H1 (cell line): ENCODE measurements around the gene LONRF2. TPM values are rescaled to one million over a fixed set of nuclear protein-coding genes. Genes with fewer than 3 reads are reported as not detected.

Experiments used
- CTCF ChIA-PET: fragments of 300-600 bp; sonication (Branson Sonifier 250); formaldehyde crosslinking; loops from one replicate; lab custom pipeline; 2021; ENCODE audit not compliant: partially characterized antibody; lab: Charles Lee
- POLR2A ChIA-PET: fragments of 300-600 bp; sonication (Branson Sonifier 250); formaldehyde crosslinking; loops from one replicate; lab custom pipeline; 2021; ENCODE audit warnings: inconsistent platforms; ENCODE audit not compliant: partially characterized antibody; lab: Charles Lee
- DNase-seq, 2 experiments: peaks; one replicate each; pipeline versions ENCODE4 v3.0.0 to v3.0.0-alpha.2; 2010 to 2022; ENCODE audit warnings: low spot score in 2 of 2, low read depth in 1 of 2, mixed read lengths in 1 of 2
- FAIRE-seq: peaks from 2 replicates; lab custom pipeline; 2011; peaks lifted over from hg19 to GRCh38; lab: Jason Lieb, UNC
- H2AFZ ChIP-seq: 2 replicates; pipeline ENCODE4 v1.8.1; 2012; ENCODE audit warnings: low read length, inconsistent platforms
- H2AK5ac ChIP-seq: 2 replicates; pipeline ENCODE4 v1.6.1; 2013; ENCODE audit warnings: low read depth, low read length
- H2BK120ac ChIP-seq: replicated peaks from 2 replicates; pipeline ENCODE3; 2013; ENCODE audit warnings: low read depth, low read length, inconsistent platforms
- H2BK12ac ChIP-seq: 2 replicates; pipeline ENCODE4 v1.6.1; 2013; ENCODE audit warnings: low read depth, low read length
- H2BK15ac ChIP-seq: 2 replicates; pipeline ENCODE4 v1.6.1; 2013; ENCODE audit warnings: low read length
- H2BK20ac ChIP-seq: 2 replicates; pipeline ENCODE4 v1.6.1; 2013; ENCODE audit warnings: low read length
- H2BK5ac ChIP-seq: 2 replicates; pipeline ENCODE4 v1.6.1; 2013; ENCODE audit warnings: low read depth, low read length
- H3K14ac ChIP-seq: 2 replicates; pipeline ENCODE4 v1.6.1; 2013; ENCODE audit warnings: inconsistent platforms; ENCODE audit not compliant: insufficient read length
- H3K18ac ChIP-seq: 2 replicates; pipeline ENCODE4 v1.6.1; 2013; ENCODE audit warnings: low read length; ENCODE audit errors: extremely low read depth
- H3K23ac ChIP-seq: 2 replicates; pipeline ENCODE4 v1.6.1; 2013; ENCODE audit warnings: inconsistent platforms; ENCODE audit not compliant: insufficient read length
- H3K23me2 ChIP-seq: 2 replicates; pipeline ENCODE4 v1.6.1; 2013; ENCODE audit warnings: low read depth, low read length
- H3K27ac ChIP-seq: 2 replicates; pipeline ENCODE4 v1.6.1; 2011; ENCODE audit warnings: low read depth, low read length, inconsistent platforms
- H3K27me3 ChIP-seq, 4 experiments: replicated peaks in 1 of 4; 1 replicate in 1 of 4; 2 replicates in 3 of 4; pipeline versions ENCODE4 v1.6.1 to v1.8.1; 2011 to 2013; ENCODE audit warnings: low read length in 3 of 4, mild to moderate bottlenecking in 3 of 4, inconsistent platforms in 2 of 4, mixed read lengths in 2 of 4, moderate library complexity in 1 of 4; ENCODE audit not compliant: control insufficient read depth in 3 of 4, insufficient read depth in 3 of 4; ENCODE audit errors: extremely low read depth in 1 of 4
- H3K36me3 ChIP-seq, 4 experiments: 2 replicates each; pipeline versions ENCODE4 v1.6.1 to v1.8.1; 2011 to 2013; ENCODE audit warnings: mild to moderate bottlenecking in 4 of 4, low read length in 3 of 4, moderate library complexity in 2 of 4, control low read depth in 1 of 4, inconsistent platforms in 1 of 4; ENCODE audit not compliant: insufficient read depth in 4 of 4, control insufficient read depth in 2 of 4
- H3K4ac ChIP-seq: replicated peaks from 2 replicates; pipeline ENCODE3; 2013; ENCODE audit warnings: low read length, low read depth, mixed read lengths, inconsistent platforms; ENCODE audit not compliant: insufficient read length
- H3K4me1 ChIP-seq, 4 experiments: replicated peaks in 1 of 4; 1 replicate in 1 of 4; 2 replicates in 3 of 4; pipeline versions ENCODE4 v1.6.1 to v1.8.1; 2011 to 2013; ENCODE audit warnings: low read length in 3 of 4, inconsistent platforms in 2 of 4, mixed read lengths in 1 of 4; ENCODE audit not compliant: insufficient read depth in 4 of 4, control insufficient read depth in 3 of 4
- H3K4me2 ChIP-seq, 2 experiments: 2 replicates each; pipeline versions ENCODE4 v1.6.1 to v1.8.1; 2011 to 2013; ENCODE audit warnings: low read depth in 2 of 2, low read length in 2 of 2, control low read depth in 1 of 2, inconsistent platforms in 1 of 2, mild to moderate bottlenecking in 1 of 2; ENCODE audit not compliant: insufficient read depth in 1 of 2
- H3K4me3 ChIP-seq, 4 experiments: fragments of 200-600, 300-600 bp in 1 of 4; sonication (generic), shearing (Covaris generic), sonication (Bioruptor Twin) in 1 of 4; 2 replicates each; pipeline versions ENCODE4 v1.5.1 to v1.8.1; 2011 to 2016; ENCODE audit warnings: low read length in 4 of 4, low read depth in 3 of 4, control low read depth in 2 of 4, inconsistent platforms in 2 of 4, mild to moderate bottlenecking in 2 of 4, mixed read lengths in 1 of 4, moderate library complexity in 1 of 4; ENCODE audit not compliant: insufficient read depth in 2 of 4; ENCODE audit errors: extremely low read depth in 1 of 4
- H3K56ac ChIP-seq: replicated peaks from 2 replicates; pipeline ENCODE3; 2013; ENCODE audit warnings: low read depth, mild to moderate bottlenecking, mixed read lengths, low read length, inconsistent platforms; ENCODE audit not compliant: insufficient read length
- H3K79me1 ChIP-seq: 2 replicates; pipeline ENCODE4 v1.6.1; 2013; ENCODE audit warnings: low read depth, low read length, control low read depth
- H3K79me2 ChIP-seq, 2 experiments: 2 replicates each; pipeline versions ENCODE4 v1.6.1 to v1.8.1; 2012 to 2013; ENCODE audit warnings: low read length in 2 of 2, mild to moderate bottlenecking in 2 of 2, inconsistent platforms in 1 of 2; ENCODE audit not compliant: insufficient read depth in 2 of 2, control insufficient read depth in 1 of 2
- H3K9ac ChIP-seq, 4 experiments: replicated peaks in 1 of 4; 1 replicate in 1 of 4; 2 replicates in 3 of 4; pipeline versions ENCODE4 v1.6.1 to v1.8.1; 2011 to 2013; ENCODE audit warnings: low read depth in 3 of 4, low read length in 3 of 4, control low read depth in 2 of 4, mild to moderate bottlenecking in 2 of 4, moderate library complexity in 2 of 4, inconsistent platforms in 1 of 4; ENCODE audit errors: extremely low read depth in 1 of 4
- H3K9me3 ChIP-seq, 2 experiments: 2 replicates each; pipeline versions ENCODE4 v1.6.1 to v1.8.1; 2012 to 2013; ENCODE audit warnings: mild to moderate bottlenecking in 2 of 2, moderate library complexity in 2 of 2, control low read depth in 1 of 2, inconsistent platforms in 1 of 2, low read depth in 1 of 2, low read length in 1 of 2, mixed read lengths in 1 of 2; ENCODE audit not compliant: insufficient read depth in 2 of 2
- H4K20me1 ChIP-seq, 2 experiments: replicated peaks in 1 of 2; 2 replicates each; pipeline versions ENCODE3 to v1.8.1; 2011 to 2013; ENCODE audit warnings: inconsistent platforms in 2 of 2, low read length in 2 of 2, mild to moderate bottlenecking in 1 of 2; ENCODE audit not compliant: insufficient read depth in 2 of 2, control insufficient read depth in 1 of 2
- H4K5ac ChIP-seq: 2 replicates; pipeline ENCODE4 v1.6.1; 2013; ENCODE audit warnings: low read length, low read depth, mixed read lengths, inconsistent platforms; ENCODE audit not compliant: insufficient read length
- H4K8ac ChIP-seq: 2 replicates; pipeline ENCODE4 v1.8.0; 2013; ENCODE audit warnings: mild to moderate bottlenecking, moderate library complexity, low read length, inconsistent platforms; ENCODE audit not compliant: insufficient read depth; ENCODE audit errors: extremely low read depth
- H4K91ac ChIP-seq: replicated peaks from 2 replicates; pipeline ENCODE3; 2013; ENCODE audit warnings: low read length, mixed read lengths, inconsistent platforms; ENCODE audit not compliant: insufficient read length
- CEBPB ChIP-seq: IDR thresholded peaks from 2 replicates; pipeline ENCODE4 v1.6.1; 2012; ENCODE audit warnings: low read depth, low read length
- CHD2 ChIP-seq: IDR thresholded peaks from 2 replicates; pipeline ENCODE4 v1.6.1; 2012; ENCODE audit warnings: low read length, improper control_type of control experiment
- HDAC6 ChIP-seq: IDR thresholded peaks from one replicate; pipeline ENCODE4 v1.7.1; 2012; ENCODE audit warnings: low read depth, mild to moderate bottlenecking, inconsistent platforms, low read length, moderate library complexity
- PHF8 ChIP-seq: fragments of 200-600 bp; sonication (generic); conservative IDR thresholded peaks from 2 replicates; pipeline ENCODE4 v1.7.1; 2012; ENCODE audit warnings: low read depth, mild to moderate bottlenecking, inconsistent platforms, low read length, moderate library complexity
- POLR2AphosphoS5 ChIP-seq: IDR thresholded peaks from 2 replicates; pipeline ENCODE4 v1.6.1; 2011; ENCODE audit warnings: low read depth, low read length
- TAF7 ChIP-seq: optimal IDR thresholded peaks from 2 replicates; pipeline ENCODE3; 2011; ENCODE audit warnings: low read depth, mild to moderate bottlenecking, inconsistent platforms, low read length, moderate library complexity, borderline replicate concordance
- whole genome bisulfite sequencing, 2 experiments: shearing (Covaris generic) in 1 of 2; methylation state at CpG; one replicate each; pipeline versions ENCODE4 v1.1.6 to v1.1.7; 2013 to 2015; ENCODE audit warnings: low lambda C conversion rate in 2 of 2, mixed read lengths in 2 of 2, inconsistent platforms in 1 of 2, low coverage in 1 of 2, missing lambda C conversion rate in 1 of 2; ENCODE audit not compliant: insufficient replicate concordance in 2 of 2, insufficient coverage in 1 of 2, insufficient read length in 1 of 2; ENCODE audit errors: extremely low coverage in 1 of 2, missing lambda C conversion rate in 1 of 2; 5-methylcytosine and 5-hydroxymethylcytosine counted together
- polyA plus RNA-seq, 7 experiments: library from polyadenylated mRNA; depleted of rRNA in 3 of 7; stranded (reverse) in 5 of 7; unstranded in 2 of 7; fragments of >200 nt in 5 of 7; fragments of 200-250 nt in 2 of 7; gene quantifications; 1 replicate in 5 of 7; 2 replicates in 1 of 7; 4 replicates in 1 of 7; pipeline versions ENCODE4 v1.2.1 to v1.2.3, GENCODE V29; 2011 to 2013; ENCODE audit warnings: missing spikeins in 2 of 7, mixed read lengths in 2 of 7
- total RNA-seq: library from RNA; stranded (reverse); fragmentation: NEBNext Ultra II Directional; extraction: Animal tissue kit (Norgen Biotek cat#: 25700); gene quantifications from 2 replicates; pipeline ENCODE4 v1.2.1, GENCODE V29; 2021
- TF ChIP-seq, protein P1 (sequence below): IDR thresholded peaks from 2 replicates; pipeline ENCODE4 v1.6.1; 2011; ENCODE audit warnings: low read length, improper control_type of control experiment
- TF ChIP-seq, protein P2 (sequence below): IDR thresholded peaks from 2 replicates; pipeline ENCODE4 v1.6.1; 2012; ENCODE audit warnings: inconsistent platforms

Gene LONRF2
- total and polyA plus RNA-seq, 2 of the 8 experiments (the other 6 are each of a cell fraction or from before 2014, with no cell fraction given), result 0.24 to 0.74 TPM

DNA sequence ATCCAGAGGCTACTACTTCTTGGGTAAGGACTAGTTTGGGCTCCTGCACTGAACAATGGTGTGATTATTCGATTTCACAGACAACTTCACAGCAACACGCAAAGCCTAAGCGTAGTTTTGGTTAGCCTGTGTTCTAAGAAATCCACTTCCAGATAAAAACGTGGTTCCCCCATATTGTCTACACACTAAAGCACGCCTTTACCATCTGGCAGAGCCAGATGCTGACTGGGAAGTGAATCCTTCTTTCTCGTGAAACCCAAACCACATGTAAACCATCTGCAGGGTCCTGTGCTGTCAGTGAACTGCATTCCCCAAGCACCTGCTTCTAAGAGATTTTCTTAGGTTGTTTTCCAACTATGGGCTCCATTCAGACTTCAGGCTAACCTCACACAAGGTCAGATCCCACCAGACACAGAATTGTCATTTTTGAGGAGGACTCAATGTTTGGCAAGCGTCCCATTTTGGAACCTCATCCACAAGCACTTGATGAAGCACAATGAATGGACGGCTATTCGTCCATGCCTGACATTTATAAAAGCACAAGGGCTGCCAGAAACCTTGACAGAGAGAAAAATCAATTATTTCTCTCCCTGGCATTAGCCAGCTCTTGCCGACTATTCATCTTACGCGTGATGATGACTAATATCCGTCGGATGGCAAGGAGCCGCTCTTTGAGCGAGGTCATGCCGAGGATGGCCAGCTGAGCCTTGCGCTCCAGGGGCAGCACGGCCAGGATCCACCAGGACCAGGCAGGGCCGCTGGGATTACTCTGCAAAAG is 38.4 kb downstream of the LONRF2 start:
- CTCF ChIA-PET, result interaction anchor here (5.2 kb wide), 1 partner anchor 22 kb away, joined by 41 read pairs; no protein-coding TSS in a partner anchor
- H4K5ac ChIP-seq, result no peak overlapping the region

More for the DNA sequence above, 38.4 kb downstream of the LONRF2 start:
- no peak overlapping the region for H2BK120ac ChIP-seq
- H3K14ac ChIP-seq, result no peak overlapping the region
- no peak overlapping the region for H4K8ac ChIP-seq
- no peaks in the 10 kb centered on the region for H3K79me1 ChIP-seq
- peaks cover 0 to 21% (median 12%) of the 10 kb centered on the region in 4 experiments; a peak in 5 of 7 replicates for H3K4me1 ChIP-seq
- no peak overlapping the region for H2AK5ac ChIP-seq
- no peak overlapping the region for H3K9ac ChIP-seq
- H3K9me3 ChIP-seq, result no peaks in the 10 kb centered on the region
- H3K18ac ChIP-seq, result 0 out of 2 replicates have a peak overlapping the region, but pooled peaks have one; percentile 40
- H3K79me2 ChIP-seq, result no peaks in the 10 kb centered on the region
- no peak overlapping the region for H4K91ac ChIP-seq
- H4K20me1 ChIP-seq, result no peaks in the 10 kb centered on the region
- POLR2A ChIA-PET, result no interaction called here
- H2BK5ac ChIP-seq, result peak overlapping the region; percentile 54; the same call in 1 of the 2 replicates
- H2BK12ac ChIP-seq, result no peak overlapping the region
- no peak overlapping the region for H2BK15ac ChIP-seq
- no peak overlapping the region for H3K27ac ChIP-seq
- H3K23ac ChIP-seq, result no peak overlapping the region
- no peak overlapping the region for H3K56ac ChIP-seq
- DNase-seq, result no peak
- no peak overlapping the region for H2AFZ ChIP-seq
- peak overlapping the region; percentile 43; the same call in 1 of the 2 replicates for H2BK20ac ChIP-seq
- TF ChIP-seq TAF7 (no peak), POLR2AphosphoS5 (no peak), CEBPB (no peak), PHF8 (no peak), HDAC6 (no peak), CHD2 (no peak)
- TF ChIP-seq, protein P1, sequence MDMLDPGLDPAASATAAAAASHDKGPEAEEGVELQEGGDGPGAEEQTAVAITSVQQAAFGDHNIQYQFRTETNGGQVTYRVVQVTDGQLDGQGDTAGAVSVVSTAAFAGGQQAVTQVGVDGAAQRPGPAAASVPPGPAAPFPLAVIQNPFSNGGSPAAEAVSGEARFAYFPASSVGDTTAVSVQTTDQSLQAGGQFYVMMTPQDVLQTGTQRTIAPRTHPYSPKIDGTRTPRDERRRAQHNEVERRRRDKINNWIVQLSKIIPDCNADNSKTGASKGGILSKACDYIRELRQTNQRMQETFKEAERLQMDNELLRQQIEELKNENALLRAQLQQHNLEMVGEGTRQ, result no peak
- TF ChIP-seq, protein P2, sequence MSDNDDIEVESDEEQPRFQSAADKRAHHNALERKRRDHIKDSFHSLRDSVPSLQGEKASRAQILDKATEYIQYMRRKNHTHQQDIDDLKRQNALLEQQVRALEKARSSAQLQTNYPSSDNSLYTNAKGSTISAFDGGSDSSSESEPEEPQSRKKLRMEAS, result no peak
- 91% methylated on average over 20 of the region's 20 CpGs; no CpG with 5 or more reads in 1 of the 2 experiments for WGBS, 2 experiments
- H3K4me3 ChIP-seq, result no peak overlapping the region
- no peaks in the 10 kb centered on the region for H3K27me3 ChIP-seq
- H3K4me2 ChIP-seq, result no peak overlapping the region
- FAIRE-seq, result no peak
- no peak overlapping the region for H3K4ac ChIP-seq
- no peaks in the 10 kb centered on the region; a peak in 1 of 8 replicates for H3K36me3 ChIP-seq
- H3K23me2 ChIP-seq, result no peaks in the 10 kb centered on the region
